Inferior parietal cortex (tissue), 1 donor: ENCODE results near the gene ORAI2.
A peak's percentile ranks its signal among the peaks of the same experiment; 100 is the strongest.
"Not testable (repeated sequence)": the region's sequence is repeated elsewhere in the genome, so short reads cannot be mapped to it uniquely, and the experiment has no call there.

ENCODE experiments used
- DNase-seq: peaks from one replicate; pipeline ENCODE4 v3.0.0-alpha.2; 2016; ENCODE audit errors: extremely low spot score

The ORAI2 gene

GRCh38 chr7:102446387-102447156 is 13.2 kb downstream of the ORAI2 start:
- DNase-seq: no peak

GRCh38 chr7:102447311-102447710 is 13.9 kb downstream of the ORAI2 start:
- DNase-seq: no peak

GRCh38 chr7:102449136-102449535 is 15.8 kb downstream of the ORAI2 start:
- no peak for DNase-seq

GRCh38 chr7:102450242-102450641 is 16.9 kb downstream of the ORAI2 start:
- no peak for DNase-seq

GRCh38 chr7:102451371-102452054 is 18.1 kb downstream of the ORAI2 start:
- no peak for DNase-seq

GRCh38 chr7:102452451-102452850 is 19.1 kb downstream of the ORAI2 start:
- DNase-seq: no peak

- no peak for DNase-seq
Measured at GRCh38 chr7:102453319-102453718, 19.9 kb downstream of the ORAI2 start.

GRCh38 chr7:102454468-102454867 is 21.1 kb downstream of the ORAI2 start:
- no peak for DNase-seq

- DNase-seq: not testable (repeated sequence)
Measured at GRCh38 chr7:102454932-102455331, 21.6 kb downstream of the ORAI2 start.

GRCh38 chr7:102455596-102455995 is 22.2 kb downstream of the ORAI2 start:
- DNase-seq: no peak

- DNase-seq: no peak
Measured at GRCh38 chr7:102456327-102456726, 23.0 kb downstream of the ORAI2 start.

- DNase-seq: no peak
Measured at GRCh38 chr7:102457352-102457924, 24.1 kb downstream of the ORAI2 start.

GRCh38 chr7:102459221-102459844 is 26.0 kb downstream of the ORAI2 start:
- DNase-seq: no peak

GRCh38 chr7:102460467-102460866 is 27.1 kb downstream of the ORAI2 start:
- no peak for DNase-seq

GRCh38 chr7:102463841-102464576 is 30.6 kb downstream of the ORAI2 start:
- no peak for DNase-seq

- DNase-seq: peak; percentile 91
Measured at GRCh38 chr7:102464577-102465280, 31.4 kb downstream of the ORAI2 start, which contains the start of the genes ALKBH4 and LRWD1. ALKBH4 (minus strand) TSS chr7:102464863; CDS start chr7:102464836, 27 bp downstream. LRWD1 (plus strand) TSS chr7:102464984; CDS start chr7:102465081, 97 bp downstream.

- no peak for DNase-seq
Measured at GRCh38 chr7:102466097-102466496, 32.7 kb downstream of the ORAI2 start.

GRCh38 chr7:102467581-102468477 is 34.5 kb downstream of the ORAI2 start:
- no peak for DNase-seq

GRCh38 chr7:102468478-102469350 is 35.3 kb downstream of the ORAI2 start:
- DNase-seq: no peak
